ENCODE results near the gene BAZ2B.
"Not testable (repeated sequence)": the region's sequence is repeated elsewhere in the genome, so short reads cannot be mapped to it uniquely, and the experiment has no call there.

BAZ2B gene

DNA sequence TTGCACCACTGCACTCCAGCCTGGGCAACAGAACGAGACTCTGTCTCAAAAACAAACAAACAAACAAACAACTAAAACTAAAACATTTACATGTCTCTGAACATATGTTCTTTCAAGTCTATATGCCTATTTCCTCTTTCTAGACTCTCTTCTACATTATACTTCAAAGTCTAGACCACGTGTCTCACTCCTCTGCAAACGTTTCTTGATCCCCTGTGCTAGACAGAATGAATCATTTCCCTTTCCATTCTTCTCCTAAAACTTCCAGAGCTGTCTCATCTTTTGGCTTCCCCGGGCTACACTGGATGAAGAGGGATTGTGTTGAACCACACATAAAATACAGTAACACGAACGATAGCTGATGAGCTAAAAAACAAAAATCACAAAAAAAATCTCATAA lies 67.1 kb downstream of the BAZ2B start:
- DNase-seq: no peak
- Mint-ChIP-seq H3K36me3 (ENCODE audit: low read depth) (peaks cover 3% of the 10 kb centered on the region), H3K4me1 (peaks cover 3% of the 10 kb centered on the region), H3K27ac (no peak overlapping the region), H3K4me3 (no peak overlapping the region), H3K9me3 (no peaks in the 10 kb centered on the region), H3K27me3 (no peaks in the 10 kb centered on the region)
- ATAC-seq: no peak

DNA sequence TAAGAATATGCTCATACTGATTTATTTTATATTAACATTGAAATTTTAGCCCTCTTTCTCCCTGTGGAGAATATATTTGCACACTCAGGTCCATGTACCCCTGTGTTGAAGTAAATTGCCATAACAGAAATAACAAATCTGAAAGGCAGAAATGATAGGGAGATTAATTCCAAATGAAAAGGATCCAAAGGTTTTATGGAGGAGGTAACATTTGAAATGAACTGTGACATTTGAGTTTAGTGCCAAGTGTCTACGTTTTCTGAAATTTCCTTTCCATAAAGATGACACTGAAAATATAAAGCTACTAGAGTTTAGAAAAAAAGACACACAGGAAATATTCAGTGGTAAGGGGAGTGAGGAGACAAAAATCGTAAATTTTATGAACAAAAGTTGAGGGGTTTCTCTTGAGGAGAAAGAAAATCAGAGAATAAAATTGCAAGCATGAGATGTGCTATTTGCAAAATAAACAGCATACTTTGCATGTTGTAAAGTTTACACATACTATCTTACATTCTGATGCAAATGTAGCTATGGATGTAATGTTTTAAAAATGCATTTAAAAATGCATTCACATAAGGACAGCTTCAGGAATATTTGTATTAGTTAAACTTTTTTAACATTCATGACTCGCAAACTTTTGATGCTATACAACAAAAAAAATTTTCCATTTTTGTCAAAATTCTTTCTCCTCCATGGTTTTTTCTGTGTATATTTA lies 69.5 kb downstream of the BAZ2B start:
- DNase-seq (no peak), ATAC-seq (no peak)
- Mint-ChIP-seq H3K4me1 (peaks cover 3% of the 10 kb centered on the region), H3K9me3 (peaks cover 4% of the 10 kb centered on the region), H3K36me3 (ENCODE audit: low read depth) (peaks cover 6% of the 10 kb centered on the region), H3K27me3 (no peaks in the 10 kb centered on the region), H3K4me3 (no peak overlapping the region), H3K27ac (no peak overlapping the region)

DNA sequence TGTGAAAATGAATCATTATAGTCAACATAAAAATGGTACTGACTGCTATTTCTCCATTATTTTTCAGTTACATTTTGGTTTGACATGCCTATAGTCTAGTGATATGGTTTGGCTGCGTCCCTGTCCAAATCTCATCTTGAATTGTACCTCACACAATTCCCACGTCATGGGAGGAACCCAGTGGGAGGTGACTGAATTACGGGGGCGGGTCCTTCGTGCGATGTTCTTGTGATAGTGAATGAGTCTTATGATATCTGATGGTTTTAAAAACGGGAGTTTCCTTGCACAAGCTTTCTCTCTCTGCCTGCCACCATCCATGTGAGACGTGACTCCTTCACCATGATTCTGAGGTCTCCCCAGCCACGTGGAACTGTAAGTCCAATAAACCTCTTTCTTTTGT lies 70.3 kb downstream of the BAZ2B start:
- peaks cover 8% of the 10 kb centered on the region for H3K9me3 Mint-ChIP-seq
- peaks cover 3% of the 10 kb centered on the region for H3K4me1 Mint-ChIP-seq
- no peaks in the 10 kb centered on the region for H3K27me3 Mint-ChIP-seq
- no peak overlapping the region for H3K4me3 Mint-ChIP-seq
- DNase-seq (no peak), ATAC-seq (no peak)
- H3K27ac Mint-ChIP-seq: no peak overlapping the region
- H3K36me3 Mint-ChIP-seq (ENCODE audit: low read depth): peaks cover 7% of the 10 kb centered on the region

DNA sequence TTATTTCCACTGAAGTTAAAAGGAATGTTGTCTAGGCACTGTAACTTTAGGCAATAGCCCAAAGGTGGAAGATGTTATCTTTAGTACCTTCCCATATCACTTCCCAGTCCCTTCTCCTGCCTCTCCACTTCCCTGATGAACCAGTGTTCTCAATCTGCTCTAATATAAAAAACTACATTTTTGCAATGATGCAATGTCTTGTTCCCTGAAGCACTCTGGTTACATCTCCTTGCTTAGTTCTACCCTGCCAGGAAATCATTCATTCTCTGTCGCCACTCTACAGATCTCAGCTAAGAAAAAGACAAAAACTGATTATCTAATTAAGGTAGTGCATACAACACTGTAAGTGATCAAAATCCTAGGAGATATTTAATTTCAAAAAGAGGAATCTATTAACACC lies 71.3 kb downstream of the BAZ2B start:
- Mint-ChIP-seq H3K36me3 (ENCODE audit: low read depth) (peaks cover 7% of the 10 kb centered on the region), H3K4me1 (peaks cover 3% of the 10 kb centered on the region)

DNA sequence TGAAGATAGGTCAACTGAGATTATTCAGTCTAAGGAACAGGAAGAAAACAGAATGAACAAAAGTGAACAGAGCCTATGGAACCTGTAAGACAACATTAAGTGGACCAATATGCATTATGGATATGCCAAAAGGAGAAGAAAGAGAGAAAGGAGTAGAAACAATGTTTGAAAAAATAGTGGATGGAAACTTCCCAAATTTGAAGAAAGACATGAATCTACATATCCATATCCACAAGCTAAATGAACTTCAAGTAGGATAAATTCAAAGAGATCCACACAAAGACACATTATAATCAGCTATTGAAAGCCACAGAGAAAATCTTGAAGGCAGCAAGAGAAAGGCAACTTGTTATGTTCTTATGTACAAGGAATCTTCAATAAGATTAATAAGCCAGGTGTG lies 74.2 kb downstream of the BAZ2B start:
- no peaks in the 10 kb centered on the region for H3K4me1 Mint-ChIP-seq
- no peak for DNase-seq
- ATAC-seq: no peak
- H3K36me3 Mint-ChIP-seq (ENCODE audit: low read depth): peaks cover 7% of the 10 kb centered on the region
- H3K9me3 Mint-ChIP-seq: peaks cover 8% of the 10 kb centered on the region
- no peak overlapping the region for H3K27ac Mint-ChIP-seq
- no peak overlapping the region for H3K4me3 Mint-ChIP-seq
- H3K27me3 Mint-ChIP-seq: no peaks in the 10 kb centered on the region

More for the DNA sequence above, 71.3 kb downstream of the BAZ2B start:
- DNase-seq (no peak), ATAC-seq (no peak)
- H3K4me3 Mint-ChIP-seq: no peak overlapping the region
- H3K27me3 Mint-ChIP-seq: no peaks in the 10 kb centered on the region
- no peak overlapping the region for H3K27ac Mint-ChIP-seq
- peaks cover 8% of the 10 kb centered on the region for H3K9me3 Mint-ChIP-seq

DNA sequence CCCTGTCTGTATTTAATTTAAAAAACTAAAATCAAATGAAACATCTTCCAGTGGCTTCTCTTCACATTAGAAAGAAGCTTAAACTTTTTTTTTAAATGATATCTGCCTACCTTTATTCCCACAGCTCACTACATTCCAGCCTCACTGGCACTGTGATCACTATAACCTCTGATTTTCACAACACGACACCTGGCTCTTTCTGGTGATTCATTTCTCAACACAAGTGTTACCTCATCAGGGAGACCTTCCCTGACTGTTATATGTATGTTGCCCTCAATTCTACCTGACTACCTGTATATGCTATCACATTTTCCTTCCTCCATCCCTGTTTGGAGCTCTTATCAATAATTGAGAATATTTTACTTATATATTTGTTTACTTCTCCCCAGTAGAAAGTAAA lies 76.6 kb downstream of the BAZ2B start:
- no peak overlapping the region for H3K27ac Mint-ChIP-seq
- H3K4me3 Mint-ChIP-seq: no peak overlapping the region
- H3K36me3 Mint-ChIP-seq (ENCODE audit: low read depth): peaks cover 4% of the 10 kb centered on the region
- DNase-seq (no peak), ATAC-seq (no peak)
- H3K9me3 Mint-ChIP-seq: peaks cover 8% of the 10 kb centered on the region
- H3K4me1 Mint-ChIP-seq: no peaks in the 10 kb centered on the region
- no peaks in the 10 kb centered on the region for H3K27me3 Mint-ChIP-seq

DNA sequence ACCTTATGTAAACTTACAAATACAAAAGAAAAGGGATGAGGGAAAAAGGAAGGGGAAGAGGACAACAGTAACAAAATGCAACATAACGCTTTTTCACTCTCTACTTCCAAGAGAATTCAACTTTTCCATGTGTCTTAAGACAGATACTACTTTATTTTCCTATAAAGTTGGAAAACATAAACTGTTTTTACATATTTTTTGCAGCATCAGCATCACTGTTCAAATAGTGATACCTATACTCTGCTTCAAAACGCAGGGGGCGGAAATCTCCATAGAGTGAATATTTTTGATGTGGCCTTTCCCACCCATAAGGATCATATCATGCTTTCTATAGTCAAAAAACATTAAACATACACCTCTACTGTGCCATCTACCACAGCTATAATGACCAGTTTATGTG lies 77.5 kb downstream of the BAZ2B start:
- H3K4me3 Mint-ChIP-seq: no peak overlapping the region

DNA sequence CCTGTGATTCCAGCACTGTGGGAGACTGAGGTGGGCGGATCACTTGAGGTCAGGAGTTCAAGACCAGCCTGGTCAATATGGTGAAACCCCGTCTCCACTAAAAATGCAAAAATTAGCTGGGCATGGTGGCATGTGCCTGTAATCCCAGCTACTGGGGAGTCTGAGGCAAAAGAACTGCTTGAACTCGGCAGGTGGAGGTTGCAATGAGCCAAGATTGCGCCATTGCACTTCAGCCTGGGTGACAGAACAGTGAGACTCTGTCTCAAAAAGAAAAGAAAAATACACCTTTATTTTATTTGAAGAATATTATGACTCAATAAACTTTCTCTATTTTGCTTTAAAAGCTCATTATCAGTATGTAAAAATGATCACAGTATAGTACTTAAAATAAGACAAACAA lies 81.1 kb downstream of the BAZ2B start:
- not testable (repeated sequence) for H3K4me1 Mint-ChIP-seq; H3K27me3 Mint-ChIP-seq; H3K9me3 Mint-ChIP-seq; H3K4me3 Mint-ChIP-seq; H3K27ac Mint-ChIP-seq; ATAC-seq; H3K36me3 Mint-ChIP-seq (ENCODE audit: low read depth); DNase-seq

More for the DNA sequence above, 77.5 kb downstream of the BAZ2B start:
- Mint-ChIP-seq H3K9me3 (peaks cover 8% of the 10 kb centered on the region), H3K27ac (no peak overlapping the region), H3K4me1 (no peaks in the 10 kb centered on the region), H3K27me3 (no peaks in the 10 kb centered on the region), H3K36me3 (ENCODE audit: low read depth) (peaks cover 4% of the 10 kb centered on the region)
- ATAC-seq: no peak
- no peak for DNase-seq

DNA sequence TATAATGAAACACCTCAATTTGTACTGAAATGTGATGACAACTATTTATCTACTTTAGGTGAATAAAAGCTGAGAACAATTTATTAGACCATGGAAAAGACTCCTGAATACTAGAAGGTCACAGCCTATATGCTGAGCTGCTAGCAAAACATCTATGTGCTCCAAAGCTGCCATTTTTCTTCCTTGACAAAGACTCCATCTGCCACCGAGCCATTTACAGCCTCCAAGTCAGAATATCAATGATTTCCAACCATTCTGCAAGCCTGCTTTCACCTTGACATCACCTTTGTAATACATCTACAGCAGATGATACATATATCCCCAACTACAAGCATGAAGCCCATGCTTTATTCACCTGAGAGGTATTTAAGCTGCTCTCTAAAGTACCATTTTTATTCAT lies 84.9 kb downstream of the BAZ2B start:
- Mint-ChIP-seq H3K36me3 (ENCODE audit: low read depth) (peaks cover 2% of the 10 kb centered on the region), H3K4me3 (no peak overlapping the region), H3K27ac (no peak overlapping the region), H3K4me1 (no peaks in the 10 kb centered on the region), H3K27me3 (no peaks in the 10 kb centered on the region), H3K9me3 (no peaks in the 10 kb centered on the region)
- ATAC-seq (no peak), DNase-seq (no peak)

DNA sequence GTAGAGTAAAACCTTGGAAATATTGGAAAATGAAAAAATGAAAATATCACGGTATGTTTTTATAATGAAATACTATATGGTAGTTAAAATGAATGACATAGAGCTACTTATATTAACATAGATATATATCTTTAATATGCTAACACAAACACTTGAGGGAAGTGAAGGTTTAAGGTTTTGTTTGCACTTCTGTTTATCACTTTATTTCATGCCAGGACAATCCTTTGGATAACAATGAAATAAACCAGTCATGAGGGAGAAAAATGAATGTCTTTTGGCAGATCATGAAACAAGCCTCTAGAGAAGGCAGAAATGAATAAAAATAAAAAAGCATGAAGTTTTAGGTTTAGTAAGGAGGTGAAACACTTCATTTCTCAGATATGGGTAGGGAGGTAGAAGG lies 89.9 kb downstream of the BAZ2B start:
- no peaks in the 10 kb centered on the region for H3K9me3 Mint-ChIP-seq
- ATAC-seq (no peak), DNase-seq (no peak)
- H3K36me3 Mint-ChIP-seq (ENCODE audit: low read depth): peaks cover 2% of the 10 kb centered on the region
- H3K27me3 Mint-ChIP-seq: no peaks in the 10 kb centered on the region
- no peak overlapping the region for H3K4me3 Mint-ChIP-seq
- no peak overlapping the region for H3K27ac Mint-ChIP-seq
- no peaks in the 10 kb centered on the region for H3K4me1 Mint-ChIP-seq

DNA sequence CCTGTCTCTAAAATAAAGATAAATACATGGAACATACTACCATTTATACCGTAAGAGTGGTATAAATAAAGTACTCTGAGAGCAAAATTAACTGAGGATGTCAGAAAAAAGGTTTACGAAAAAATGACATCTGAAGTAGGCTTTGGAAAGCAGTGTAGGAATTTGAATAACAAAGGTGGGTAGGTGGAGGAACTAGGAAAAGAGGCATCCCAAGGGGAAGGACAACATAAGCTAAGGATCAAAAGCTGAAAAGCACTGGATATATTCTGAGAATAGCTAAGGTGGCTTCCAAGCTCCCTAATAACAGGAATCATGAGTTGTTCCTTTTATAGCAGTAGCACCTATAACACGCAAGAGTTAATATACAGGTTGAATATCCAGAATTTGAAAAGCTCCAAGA lies 91.3 kb downstream of the BAZ2B start:
- H3K4me3 Mint-ChIP-seq: no peak overlapping the region
- H3K9me3 Mint-ChIP-seq: no peaks in the 10 kb centered on the region
- H3K4me1 Mint-ChIP-seq: no peaks in the 10 kb centered on the region
- no peak overlapping the region for H3K27ac Mint-ChIP-seq
- DNase-seq (no peak), ATAC-seq (no peak)
- H3K27me3 Mint-ChIP-seq: no peaks in the 10 kb centered on the region
- H3K36me3 Mint-ChIP-seq (ENCODE audit: low read depth): peaks cover 2% of the 10 kb centered on the region

DNA sequence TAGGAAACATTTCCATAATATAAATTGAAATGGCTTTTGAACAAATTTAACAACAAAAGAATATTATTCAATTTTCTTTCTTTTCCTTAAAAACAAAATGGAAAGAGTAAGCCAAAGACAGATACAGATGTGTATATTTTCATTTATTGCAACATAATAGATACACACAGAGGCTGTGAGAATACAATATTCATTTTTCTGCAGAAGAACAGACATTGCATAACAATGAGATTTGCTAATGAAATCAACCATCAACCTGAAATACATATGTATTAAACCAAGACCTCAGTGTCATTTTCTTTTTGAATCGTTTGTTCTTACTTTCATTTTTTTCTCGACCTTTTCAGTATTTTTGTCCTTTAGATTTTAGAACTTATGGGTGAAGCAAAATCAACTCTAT lies 95.1 kb downstream of the BAZ2B start:
- no peak overlapping the region for H3K27ac Mint-ChIP-seq
- H3K4me3 Mint-ChIP-seq: no peak overlapping the region
- H3K4me1 Mint-ChIP-seq: peaks cover 4% of the 10 kb centered on the region
- no peaks in the 10 kb centered on the region for H3K9me3 Mint-ChIP-seq
- H3K27me3 Mint-ChIP-seq: no peaks in the 10 kb centered on the region
- H3K36me3 Mint-ChIP-seq (ENCODE audit: low read depth): no peaks in the 10 kb centered on the region
- DNase-seq: no peak
- ATAC-seq: no peak

DNA sequence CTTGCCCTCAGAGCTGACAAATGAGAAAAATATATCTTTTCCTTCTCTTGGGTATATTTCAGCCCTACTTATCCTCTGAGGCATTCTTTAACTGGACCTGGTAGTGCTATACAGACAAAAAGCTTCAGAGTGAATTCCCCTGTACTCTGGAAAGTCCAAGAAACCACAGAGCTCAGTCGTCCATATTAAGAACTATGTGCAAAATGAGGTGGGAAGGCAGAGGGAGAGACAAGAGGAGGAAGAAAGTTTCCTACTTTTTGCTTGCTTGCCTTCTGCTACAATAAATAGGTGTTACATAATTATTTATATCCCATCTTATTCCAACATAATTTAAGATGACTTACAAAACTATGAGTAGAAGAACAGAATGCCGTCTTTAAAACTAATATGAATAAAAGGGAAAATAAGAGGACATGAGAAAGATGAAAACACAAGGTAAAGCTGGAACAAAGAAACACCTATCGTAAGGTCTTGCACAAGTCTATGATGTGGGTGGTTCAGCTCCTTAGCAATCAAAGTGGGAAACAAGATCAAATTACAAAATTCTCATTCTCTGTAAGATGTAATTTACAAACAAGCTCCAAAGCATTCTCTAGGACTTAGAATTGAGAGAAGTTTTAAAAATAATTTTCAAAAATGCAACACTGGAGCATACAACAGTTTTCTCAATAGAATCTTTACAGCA lies 97.9 kb downstream of the BAZ2B start:
- H3K27me3 Mint-ChIP-seq: no peaks in the 10 kb centered on the region
- peaks cover 26% of the 10 kb centered on the region for H3K4me1 Mint-ChIP-seq
- no peak overlapping the region for H3K27ac Mint-ChIP-seq
- DNase-seq (no peak), ATAC-seq (no peak)
- H3K36me3 Mint-ChIP-seq (ENCODE audit: low read depth): no peaks in the 10 kb centered on the region
- no peak overlapping the region for H3K4me3 Mint-ChIP-seq
- H3K9me3 Mint-ChIP-seq: no peaks in the 10 kb centered on the region

DNA sequence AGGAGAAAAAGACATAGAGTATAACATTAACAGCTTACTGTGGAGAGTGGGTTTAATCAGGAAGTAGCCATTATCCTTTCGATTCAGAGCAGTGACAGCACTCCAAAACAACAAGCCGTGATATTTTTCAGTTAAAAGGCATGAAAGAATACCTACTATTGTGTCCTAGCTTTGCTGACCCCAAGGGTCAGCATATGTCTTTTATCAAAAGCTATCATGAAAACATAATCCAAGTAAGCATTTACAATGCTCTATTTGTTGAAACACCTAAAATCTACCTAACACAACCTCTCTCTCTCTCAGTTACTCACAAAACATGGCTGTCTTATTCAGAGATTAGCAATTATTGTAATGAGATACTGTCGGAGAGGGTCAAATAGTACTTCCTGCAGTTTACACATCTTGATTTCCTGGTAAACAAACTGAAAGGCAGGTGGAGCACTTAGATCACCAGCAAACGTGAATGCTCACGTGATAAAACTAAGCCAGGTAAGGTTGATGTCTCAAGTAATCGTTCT lies 100.0 kb downstream of the BAZ2B start:
- no peaks in the 10 kb centered on the region for H3K27me3 Mint-ChIP-seq
- H3K9me3 Mint-ChIP-seq: no peaks in the 10 kb centered on the region
- no peak for DNase-seq
- no peaks in the 10 kb centered on the region for H3K36me3 Mint-ChIP-seq (ENCODE audit: low read depth)
- H3K4me1 Mint-ChIP-seq: peaks cover 34% of the 10 kb centered on the region
- peak overlapping the region; percentile 80 for H3K27ac Mint-ChIP-seq
- H3K4me3 Mint-ChIP-seq: peak overlapping the region; percentile 83
- ATAC-seq: peak; percentile 68

DNA sequence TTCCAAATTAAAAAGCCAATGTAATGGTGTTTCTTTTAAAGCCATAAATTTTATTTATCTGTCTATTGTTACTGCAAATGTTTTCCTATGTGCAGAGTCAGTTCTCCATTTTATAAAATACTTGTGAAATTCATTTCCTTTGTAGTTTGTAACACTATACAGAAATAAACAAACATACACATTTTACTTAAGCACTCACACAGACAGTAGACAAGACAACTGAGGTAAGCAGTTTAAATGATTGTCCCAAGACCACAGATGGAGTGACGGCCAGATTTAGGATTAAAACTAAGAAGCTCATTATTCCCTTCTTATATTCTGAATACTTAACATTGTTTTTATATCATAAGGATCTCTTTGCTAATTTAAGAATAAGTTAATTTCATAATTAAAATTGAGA lies 100.9 kb downstream of the BAZ2B start:
- H3K27me3 Mint-ChIP-seq: no peaks in the 10 kb centered on the region
- DNase-seq (no peak), ATAC-seq (no peak)
- peak overlapping the region; percentile 75 for H3K27ac Mint-ChIP-seq
- H3K4me1 Mint-ChIP-seq: peaks cover 34% of the 10 kb centered on the region
- peak overlapping the region; percentile 83 for H3K4me3 Mint-ChIP-seq
- H3K36me3 Mint-ChIP-seq (ENCODE audit: low read depth): no peaks in the 10 kb centered on the region
- no peaks in the 10 kb centered on the region for H3K9me3 Mint-ChIP-seq
